Esophagus (tissue), 2 donors: Measurements from ENCODE around the gene OVCA2. TPM values are rescaled to one million over a fixed set of nuclear protein-coding genes. Genes with fewer than 3 reads are reported as not detected.

Experiments
- H3K27ac ChIP-seq, 2 donors: one replicate each; pipeline ENCODE4 v1.5.1; 2013; ENCODE audit warnings: low read depth in 2 of 2, mild to moderate bottlenecking in 2 of 2, inconsistent platforms in 1 of 2, low read length in 1 of 2, moderate library complexity in 1 of 2
- H3K27me3 ChIP-seq, 2 donors: one replicate each; pipeline ENCODE4 v1.6.1; 2013; ENCODE audit warnings: low read length in 2 of 2, control low read depth in 1 of 2, mild to moderate bottlenecking in 1 of 2; ENCODE audit not compliant: insufficient read depth in 2 of 2, control insufficient read depth in 1 of 2
- H3K36me3 ChIP-seq, 2 donors: one replicate each; pipeline ENCODE4 v1.6.1; 2013; ENCODE audit warnings: low read length in 1 of 2; ENCODE audit not compliant: control insufficient read depth in 2 of 2, insufficient read depth in 2 of 2
- H3K4me1 ChIP-seq, 2 donors: one replicate each; pipeline ENCODE4 v1.6.1; 2013; ENCODE audit warnings: low read length in 1 of 2; ENCODE audit not compliant: control insufficient read depth in 2 of 2, insufficient read depth in 2 of 2
- H3K4me3 ChIP-seq, 2 donors: one replicate each; pipeline ENCODE4 v1.5.1; 2013; ENCODE audit warnings: low read length in 2 of 2, mild to moderate bottlenecking in 2 of 2, low read depth in 1 of 2, moderate library complexity in 1 of 2
- H3K9me3 ChIP-seq, 2 donors: one replicate each; pipeline ENCODE4 v1.6.1; 2013; ENCODE audit warnings: mild to moderate bottlenecking in 2 of 2, low read depth in 1 of 2, low read length in 1 of 2, moderate library complexity in 1 of 2; ENCODE audit not compliant: control insufficient read depth in 2 of 2, insufficient read depth in 1 of 2
- WGBS, 2 donors: extraction: QIAGEN DNeasy Blood & Tissue Kit; methylation state at CpG; one replicate each; pipeline ENCODE4 v1.1.7; 2013; 5-methylcytosine and 5-hydroxymethylcytosine counted together
- polyA plus RNA-seq, 2 donors: library from polyadenylated mRNA; stranded (reverse); fragments of 200-250 nt; gene quantifications; one replicate each; pipeline ENCODE4 v1.2.3, GENCODE V29; 2013
- donor health status: healthy with polysubstance abuse.
- donor health status: Bipolar disorder and iron deficiency.

OVCA2 gene
- polyA plus RNA-seq, 2 donors: 38.4 to 55.6 TPM

DNA sequence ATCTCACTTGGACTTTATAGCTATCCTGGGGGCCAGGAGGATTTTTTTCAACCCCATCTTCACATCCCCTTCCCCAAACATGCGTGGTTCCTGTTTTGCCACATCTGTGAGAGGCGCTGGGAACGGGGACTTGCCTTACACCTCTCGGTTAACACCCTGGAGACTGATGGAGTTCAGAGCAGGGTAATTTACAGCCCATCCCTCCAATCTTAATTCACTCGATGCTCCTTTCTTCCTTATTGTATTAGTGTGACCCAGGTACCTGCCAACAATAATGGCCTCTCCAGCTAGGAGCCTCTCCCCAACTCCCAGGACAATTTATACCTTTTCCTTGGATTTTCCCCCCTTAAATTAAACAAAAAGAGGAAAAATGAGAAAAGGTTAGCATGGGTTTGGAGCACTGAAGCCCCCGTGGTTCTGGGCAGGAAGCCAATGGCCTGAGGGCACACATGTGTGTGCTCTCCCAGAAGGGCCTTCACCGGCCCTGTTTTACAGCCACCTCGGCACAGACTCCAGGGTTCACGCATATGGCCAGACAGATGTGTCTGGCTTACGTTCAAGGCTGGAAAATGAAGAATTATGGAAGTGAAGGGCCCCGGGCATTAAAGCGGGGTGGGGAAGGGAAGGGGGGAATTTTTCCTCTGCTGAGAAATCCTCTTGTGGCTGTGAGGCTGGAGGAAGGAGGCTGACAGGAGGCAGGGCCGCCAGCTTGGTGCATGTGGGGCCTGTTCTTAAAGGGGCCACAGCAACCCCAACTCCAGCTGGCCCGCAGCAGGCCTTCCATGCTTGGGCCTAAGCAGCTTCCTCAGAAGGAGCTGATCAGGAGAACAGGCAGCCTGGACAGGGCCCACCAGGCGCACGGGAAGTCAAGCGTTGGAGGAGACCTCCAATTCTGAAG is 34.5 kb downstream of the OVCA2 start:
- Histone ChIP-seq H3K9me3 (no peaks in the 10 kb centered on the region), H3K27ac (peak overlapping the region; percentile 33 to 67), H3K4me1 (peaks cover 3 to 5% of the 10 kb centered on the region in 2 donors), H3K36me3 (peaks cover 0 to 22% of the 10 kb centered on the region in 2 donors), H3K4me3 (no peak overlapping the region), H3K27me3 (no peaks in the 10 kb centered on the region)
- WGBS, 2 donors: 50 to 65% methylated on average over 17 of the region's 17 CpGs

DNA sequence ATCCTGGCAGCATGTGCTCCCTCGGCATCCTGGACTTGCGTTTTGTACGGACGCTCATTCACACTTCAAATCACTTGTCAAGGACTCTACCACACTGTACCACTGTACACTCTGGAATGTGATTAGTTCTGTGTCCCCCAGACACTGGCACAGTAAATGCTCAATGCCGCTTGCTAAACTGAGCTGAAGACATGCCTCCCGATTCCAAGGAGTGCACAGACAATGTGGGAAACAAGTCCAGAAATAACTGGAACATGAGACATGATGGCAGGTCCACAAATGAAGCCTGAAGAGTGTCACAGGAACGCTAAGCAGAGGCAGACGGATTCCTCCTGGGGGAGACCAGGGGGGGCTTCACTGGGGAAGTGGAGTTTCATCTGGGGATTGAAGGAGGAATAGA is 35.2 kb downstream of the OVCA2 start:
- Histone ChIP-seq H3K4me3 (no peak overlapping the region), H3K27ac (peak overlapping the region; percentile 33 to 67), H3K36me3 (peaks cover 3 to 21% of the 10 kb centered on the region in 2 donors), H3K9me3 (no peaks in the 10 kb centered on the region), H3K4me1 (peaks cover 3 to 4% of the 10 kb centered on the region in 2 donors), H3K27me3 (no peaks in the 10 kb centered on the region)
- WGBS, 2 donors: 82% methylated on average over 8 of the region's 8 CpGs

DNA sequence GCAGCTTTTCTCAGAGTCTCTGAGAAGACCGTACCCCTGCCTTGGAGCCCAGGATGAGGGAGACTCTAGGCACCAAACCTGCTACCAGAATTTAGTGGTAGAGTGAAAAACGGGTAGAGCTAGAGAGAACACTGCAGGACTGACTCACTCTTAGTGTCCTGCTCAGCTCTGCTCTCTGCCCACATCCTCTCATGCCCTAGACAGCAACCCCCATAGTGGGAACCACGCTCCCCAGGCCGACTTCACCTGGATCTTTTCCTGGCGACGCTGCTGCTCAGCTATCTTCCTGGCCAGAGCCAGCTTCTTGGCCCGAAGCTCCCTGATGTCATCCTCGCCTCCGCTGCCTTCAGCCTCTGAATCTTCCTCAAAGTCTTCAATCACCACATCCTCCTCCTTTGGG is 39.7 kb downstream of the OVCA2 start:
- Histone ChIP-seq H3K4me3 (no peak overlapping the region), H3K9me3 (no peaks in the 10 kb centered on the region), H3K36me3 (peaks cover 3 to 30% of the 10 kb centered on the region in 2 donors), H3K4me1 (peaks cover 10 to 18% of the 10 kb centered on the region in 2 donors), H3K27ac (peak overlapping the region in 1 of 2 donors; percentile 36), H3K27me3 (no peaks in the 10 kb centered on the region)
- WGBS, 2 donors: 81 to 86% methylated on average over 9 of the region's 9 CpGs

DNA sequence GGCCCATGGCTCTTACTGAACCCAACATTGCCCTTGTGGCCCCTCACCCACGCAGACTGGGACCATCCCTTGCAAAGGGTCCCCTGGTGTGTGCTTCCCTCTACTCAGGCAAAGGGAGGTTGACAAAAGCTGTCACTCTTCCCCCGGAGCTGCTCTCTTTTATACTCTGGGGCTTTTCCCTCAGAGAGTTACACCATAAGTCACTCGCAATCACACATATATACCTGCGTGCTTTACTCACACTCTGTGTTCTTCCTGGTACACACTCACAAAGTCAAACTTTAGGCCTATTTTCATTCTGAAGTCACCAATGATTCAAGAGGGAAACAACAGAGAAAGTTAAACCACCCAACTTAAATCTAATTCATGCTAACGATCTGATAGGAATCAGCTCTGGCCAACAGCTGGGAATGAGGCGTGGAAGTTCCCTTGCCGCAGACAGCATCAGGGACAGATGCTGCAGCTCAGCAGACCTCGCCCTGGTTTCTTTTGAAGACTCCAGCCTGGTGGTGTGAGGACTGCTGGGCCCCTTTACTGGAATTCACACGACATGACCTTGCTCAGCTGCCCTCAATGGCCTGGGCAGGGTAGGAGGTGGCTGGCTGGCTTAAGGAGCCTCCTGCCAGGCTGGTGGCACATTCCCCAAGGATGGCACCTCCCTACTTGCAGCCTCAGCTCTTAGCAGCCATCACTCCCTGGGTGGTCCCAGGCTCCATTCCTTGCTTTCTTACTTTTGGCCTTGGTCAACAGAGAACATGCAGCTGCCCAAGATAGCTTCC is 40.4 kb downstream of the OVCA2 start:
- Histone ChIP-seq H3K4me3 (no peak overlapping the region), H3K9me3 (no peaks in the 10 kb centered on the region), H3K4me1 (peaks cover 8 to 20% of the 10 kb centered on the region in 2 donors), H3K27ac (peak overlapping the region in 1 of 2 donors; percentile 36), H3K27me3 (no peaks in the 10 kb centered on the region), H3K36me3 (peaks cover 3 to 29% of the 10 kb centered on the region in 2 donors)
- WGBS, 2 donors: 68 to 79% methylated on average over 9 of the region's 9 CpGs

DNA sequence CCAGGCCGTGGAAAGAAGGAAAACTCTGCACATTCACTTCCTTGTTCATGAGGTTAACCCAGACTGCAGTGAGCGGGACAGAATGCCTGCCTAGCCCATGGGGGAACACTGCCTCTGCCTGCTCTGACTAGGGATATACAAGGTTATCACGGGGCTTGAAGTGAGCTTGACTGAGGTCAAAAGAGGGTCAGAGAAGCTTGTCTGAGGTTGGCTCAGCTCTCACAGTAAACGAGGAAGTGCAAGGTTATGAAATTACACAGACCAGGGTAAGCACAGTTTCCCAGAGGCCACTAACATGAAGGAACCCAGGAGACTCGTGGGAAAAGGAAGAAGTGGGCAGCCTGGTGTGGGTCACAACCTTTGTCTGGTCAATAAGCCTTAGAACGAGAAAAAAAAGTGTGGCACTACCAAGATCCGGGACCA is 41.8 kb downstream of the OVCA2 start:
- no peaks in the 10 kb centered on the region for H3K27me3 ChIP-seq
- 48 to 52% methylated on average over 7 of the region's 7 CpGs for WGBS, 2 donors
- peaks cover 3 to 24% of the 10 kb centered on the region in 2 donors for H3K36me3 ChIP-seq
- H3K27ac ChIP-seq: peak overlapping the region; percentile 92 to 96
- no peaks in the 10 kb centered on the region for H3K9me3 ChIP-seq
- H3K4me3 ChIP-seq: no peak overlapping the region
- H3K4me1 ChIP-seq: peaks cover 8 to 24% of the 10 kb centered on the region in 2 donors

DNA sequence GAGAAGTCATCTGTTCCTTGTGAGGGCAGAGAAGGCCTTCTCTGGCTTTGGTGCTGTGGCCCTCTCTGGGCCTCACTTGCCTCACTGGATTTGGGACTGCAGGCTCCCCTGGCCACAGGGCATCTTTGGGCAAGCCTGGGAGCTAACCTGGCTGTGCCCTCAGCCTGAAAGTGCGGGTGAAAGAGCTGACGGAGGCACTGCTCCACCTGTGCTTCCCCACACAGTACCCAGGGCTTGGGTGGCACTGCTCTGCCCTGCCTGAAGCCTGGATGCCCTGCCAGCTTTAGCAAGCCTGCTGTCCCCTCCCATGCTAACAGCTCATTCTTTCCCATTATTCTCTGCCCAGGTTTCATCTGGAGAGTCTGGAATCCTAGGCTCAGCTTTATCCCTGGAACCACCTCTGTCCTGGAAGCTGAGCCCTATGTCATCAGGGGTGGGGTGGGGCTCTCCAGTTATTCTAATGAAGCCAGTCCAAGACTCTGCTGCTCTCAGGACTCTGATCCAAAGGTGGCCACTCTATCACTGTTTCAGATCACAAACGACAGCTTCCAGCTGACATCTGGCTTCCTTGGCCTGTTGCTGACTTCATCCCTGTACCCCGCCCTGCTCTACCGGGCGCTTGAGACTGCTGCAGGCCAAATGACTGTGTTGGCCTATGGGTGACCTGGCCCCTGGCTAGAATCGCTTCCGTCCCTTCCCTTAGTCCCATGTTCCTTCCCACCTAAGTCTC is 42.4 kb downstream of the OVCA2 start:
- Histone ChIP-seq H3K27ac (peak overlapping the region; percentile 92 to 96), H3K4me3 (no peak overlapping the region), H3K9me3 (no peaks in the 10 kb centered on the region), H3K4me1 (peaks cover 8 to 24% of the 10 kb centered on the region in 2 donors), H3K36me3 (peaks cover 3 to 23% of the 10 kb centered on the region in 2 donors), H3K27me3 (no peaks in the 10 kb centered on the region)
- 39 to 44% methylated on average over 8 of the region's 8 CpGs for WGBS, 2 donors

DNA sequence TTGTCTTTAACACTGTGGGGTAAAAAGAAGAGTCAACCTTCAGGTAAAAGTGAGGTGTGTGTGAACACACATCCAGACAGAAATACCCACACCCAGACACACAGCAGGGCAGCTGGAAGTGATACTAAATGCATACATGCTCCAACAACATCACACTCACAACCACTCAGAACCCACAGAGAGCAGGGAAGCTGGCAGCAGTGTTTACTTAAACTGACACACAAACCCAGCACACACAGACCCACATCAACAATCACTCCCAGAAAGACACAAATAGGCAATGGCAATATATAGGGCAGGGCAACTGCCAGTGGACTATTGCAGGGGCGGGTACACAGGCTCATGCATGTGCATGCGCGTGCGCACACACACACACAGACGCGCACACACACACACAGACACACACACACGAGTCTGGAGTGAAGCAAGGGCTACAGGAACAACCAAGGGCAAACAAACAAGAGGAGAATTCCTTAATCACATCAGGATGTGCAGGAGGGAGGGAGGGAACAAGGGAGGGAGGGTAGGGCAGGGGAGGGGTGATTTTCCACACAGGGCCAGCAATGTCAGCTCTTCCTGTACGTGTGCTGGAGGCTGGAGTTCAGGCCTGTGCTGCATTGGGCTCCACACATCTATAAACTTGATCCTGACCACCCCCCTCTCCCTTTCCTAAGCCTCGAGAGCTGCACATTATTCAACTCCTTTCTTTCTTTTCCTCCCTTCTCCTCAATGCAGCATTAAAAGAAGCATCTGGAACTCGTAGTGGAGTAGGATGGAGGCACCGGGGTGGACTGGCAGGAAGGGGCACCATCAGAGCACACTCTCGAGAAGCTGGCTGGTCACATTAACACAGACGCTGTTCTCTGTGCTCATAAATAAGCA is 43.2 kb downstream of the OVCA2 start:
- 50 to 54% methylated on average over 13 of the region's 13 CpGs for WGBS, 2 donors
- H3K36me3 ChIP-seq: peaks cover 3 to 23% of the 10 kb centered on the region in 2 donors
- no peaks in the 10 kb centered on the region for H3K9me3 ChIP-seq
- peaks cover 8 to 24% of the 10 kb centered on the region in 2 donors for H3K4me1 ChIP-seq
- H3K27ac ChIP-seq: peak overlapping the region; percentile 92 to 96
- H3K4me3 ChIP-seq: no peak overlapping the region
- H3K27me3 ChIP-seq: no peaks in the 10 kb centered on the region

DNA sequence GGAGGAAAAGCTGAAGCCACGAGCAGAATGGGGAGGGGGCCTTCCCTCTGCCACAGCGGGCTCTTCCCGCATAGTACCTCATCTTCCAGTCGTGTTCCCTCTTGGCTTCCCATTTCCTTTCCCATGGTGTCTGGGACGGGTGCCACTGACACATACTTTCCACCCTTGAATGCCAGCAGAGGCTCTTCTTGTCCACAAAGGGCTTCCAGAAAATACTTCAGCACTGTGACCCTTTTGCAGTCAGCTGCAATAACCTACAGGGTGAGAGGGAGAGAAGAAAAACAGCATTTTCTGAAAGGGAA is 43.8 kb downstream of the OVCA2 start:
- H3K4me3 ChIP-seq: no peak overlapping the region
- no peaks in the 10 kb centered on the region for H3K27me3 ChIP-seq
- peaks cover 10 to 24% of the 10 kb centered on the region in 2 donors for H3K4me1 ChIP-seq
- 48 to 53% methylated on average over 5 of the region's 5 CpGs for WGBS, 2 donors
- H3K9me3 ChIP-seq: no peaks in the 10 kb centered on the region
- peaks cover 3 to 23% of the 10 kb centered on the region in 2 donors for H3K36me3 ChIP-seq
- H3K27ac ChIP-seq: peak overlapping the region; percentile 92 to 96
